Activated CD8-positive, alpha-beta memory T cell treated with anti-CD3 and anti-CD28 coated beads for 24 hours (primary cell): ENCODE results near the gene CAGE1.
"Not testable (repeated sequence)": the region's sequence is repeated elsewhere in the genome, so short reads cannot be mapped to it uniquely, and the experiment has no call there.

Source experiments
- DNase-seq: peaks from one replicate; pipeline ENCODE4 v3.0.0-alpha.2; 2020

Gene CAGE1

DNA sequence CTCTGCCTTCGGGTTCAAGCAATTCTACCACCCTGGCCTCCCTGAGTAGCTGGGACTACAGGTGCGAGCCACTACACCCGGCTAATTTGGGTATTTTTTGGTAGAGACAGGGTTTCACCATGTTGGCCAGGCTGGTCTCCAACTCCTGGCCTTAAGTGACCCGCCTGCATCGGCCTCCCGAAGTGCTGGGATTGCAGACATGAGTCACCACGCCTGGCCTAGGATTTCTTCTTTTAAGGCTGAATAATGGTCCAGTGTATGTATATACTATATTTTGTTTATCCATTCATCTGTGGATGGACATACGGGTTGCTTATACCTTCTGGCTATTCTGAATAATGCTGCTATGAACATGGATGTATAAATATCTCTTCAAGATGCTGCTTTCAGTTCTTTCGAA lies 17.2 kb upstream of the CAGE1 start:
- no peak for DNase-seq

DNA sequence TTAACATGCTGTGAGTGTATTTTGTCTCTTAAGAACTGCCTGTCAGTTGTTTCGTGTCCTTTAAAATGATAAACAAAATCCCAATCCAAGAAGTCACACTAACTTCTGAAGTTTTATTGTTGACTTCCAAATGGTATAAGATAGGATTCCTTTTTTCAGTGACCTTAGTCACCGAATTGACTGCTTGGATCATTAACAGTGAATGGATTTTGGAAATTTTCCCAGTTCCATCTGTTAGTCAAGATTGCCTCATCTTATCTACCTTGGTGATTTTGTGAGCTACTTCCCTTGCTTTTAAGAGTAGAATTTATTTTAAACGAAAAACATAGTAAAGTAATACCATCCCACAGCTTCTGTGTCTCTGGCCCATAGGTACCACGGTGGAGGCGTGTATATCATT lies 15.0 kb upstream of the CAGE1 start:
- DNase-seq: no peak

DNA sequence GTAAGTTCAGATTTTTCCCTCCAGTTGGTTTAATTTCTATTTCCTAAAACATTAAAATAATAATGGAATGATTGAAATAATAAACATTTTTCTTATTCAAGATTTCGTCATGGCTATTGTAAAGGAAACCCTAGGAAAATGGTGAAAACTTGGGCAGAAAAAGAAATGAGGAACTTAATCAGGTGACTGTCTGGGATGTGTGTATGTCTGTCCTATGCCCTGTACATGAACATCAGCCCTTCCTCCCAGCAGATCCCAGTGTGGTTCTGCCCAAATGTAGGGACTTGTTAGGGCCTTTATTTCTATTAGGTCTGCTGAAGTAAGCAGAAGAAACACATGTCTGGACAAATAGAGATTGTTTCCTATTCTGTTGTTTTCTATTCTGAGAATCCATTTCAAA lies 13.2 kb upstream of the CAGE1 start:
- DNase-seq: no peak

DNA sequence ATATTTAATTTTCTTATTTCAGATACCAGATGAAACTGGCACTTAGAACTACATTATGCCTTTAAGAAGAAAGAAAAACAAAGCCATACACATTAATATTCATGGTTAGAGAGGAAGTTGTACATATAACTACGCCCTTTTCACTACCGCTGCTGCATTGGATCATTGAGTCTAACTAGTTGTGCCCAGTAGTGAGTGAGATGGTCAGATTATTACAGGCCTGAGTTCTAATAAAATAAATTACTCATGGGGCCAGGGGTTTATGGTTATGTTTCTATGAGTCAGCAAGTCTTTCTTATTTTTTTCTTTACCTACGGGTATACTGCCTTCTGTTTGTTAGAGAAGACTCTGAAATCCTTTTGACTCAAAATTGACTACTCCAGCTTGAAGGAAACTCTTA lies 11.5 kb upstream of the CAGE1 start:
- no peak for DNase-seq

DNA sequence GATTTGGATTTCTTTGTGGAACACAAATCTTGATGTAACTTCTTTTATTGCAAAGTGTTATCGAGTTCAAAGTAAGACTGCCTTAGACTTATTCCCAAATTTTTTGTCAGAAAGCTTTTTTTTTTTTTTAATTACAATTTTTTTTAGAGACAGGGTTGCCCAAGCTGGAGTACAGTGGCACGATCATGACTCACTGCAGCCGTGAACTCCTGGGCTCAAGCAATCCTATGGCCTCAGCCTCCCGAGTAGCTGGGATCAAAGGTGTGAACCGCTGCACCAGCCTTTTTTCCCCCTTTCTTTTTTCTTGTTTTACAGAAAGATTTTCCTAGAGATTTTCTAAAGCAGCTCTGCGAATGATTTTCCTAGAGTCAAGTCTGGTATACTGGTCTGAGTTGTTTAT lies 2.9 kb upstream of the CAGE1 start:
- DNase-seq: no peak

DNA sequence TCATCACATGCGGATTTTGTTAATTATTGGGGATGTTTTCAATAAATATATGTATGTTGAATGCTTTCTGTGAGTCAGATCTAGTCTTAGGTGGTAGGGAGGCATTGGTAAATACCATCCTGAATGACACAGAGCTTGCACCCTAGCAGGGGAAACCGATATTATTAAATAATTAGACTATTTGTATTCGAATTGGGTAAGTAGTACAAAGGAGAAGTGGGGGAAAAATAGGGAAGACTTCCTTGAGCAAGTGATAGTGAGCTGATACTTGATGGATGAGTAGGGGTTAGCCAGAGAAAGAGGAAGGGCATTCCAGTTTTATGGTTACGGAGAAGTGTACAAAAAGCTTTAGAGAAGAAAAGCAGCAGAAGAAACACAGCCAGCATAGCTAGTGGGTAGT lies 1.6 kb upstream of the CAGE1 start:
- DNase-seq: no peak

DNA sequence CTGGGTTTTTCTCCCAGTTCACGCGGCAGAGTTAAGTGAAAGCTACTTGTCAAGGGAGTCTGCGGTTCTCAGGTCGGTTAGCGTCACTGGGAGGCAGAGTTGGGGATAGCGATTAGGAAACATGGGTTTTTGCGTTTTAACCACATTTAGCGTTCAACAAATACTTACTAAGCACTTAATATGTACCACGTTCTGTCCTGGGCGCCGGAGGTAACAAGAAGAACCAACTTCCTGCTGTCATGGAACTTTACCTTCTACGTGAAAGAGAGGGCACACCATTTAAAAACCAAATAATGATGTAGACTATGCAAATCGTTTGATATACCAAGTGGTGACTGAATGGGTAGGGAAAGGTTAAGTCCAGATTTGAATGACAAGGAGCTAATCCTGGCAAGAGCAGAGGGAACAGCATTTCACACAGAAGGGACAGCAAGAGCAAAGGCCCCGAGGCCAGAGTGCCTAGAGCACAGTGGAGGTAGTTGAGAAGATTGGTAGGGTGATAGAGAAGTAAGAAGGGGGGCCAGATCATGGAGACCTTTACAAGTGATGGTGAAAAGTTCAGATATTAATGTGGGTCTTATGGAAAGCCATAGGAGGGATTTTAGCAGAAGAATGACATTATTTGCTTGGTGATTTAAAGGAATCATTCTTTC lies 810 bp upstream of the CAGE1 start:
- no peak for DNase-seq

DNA sequence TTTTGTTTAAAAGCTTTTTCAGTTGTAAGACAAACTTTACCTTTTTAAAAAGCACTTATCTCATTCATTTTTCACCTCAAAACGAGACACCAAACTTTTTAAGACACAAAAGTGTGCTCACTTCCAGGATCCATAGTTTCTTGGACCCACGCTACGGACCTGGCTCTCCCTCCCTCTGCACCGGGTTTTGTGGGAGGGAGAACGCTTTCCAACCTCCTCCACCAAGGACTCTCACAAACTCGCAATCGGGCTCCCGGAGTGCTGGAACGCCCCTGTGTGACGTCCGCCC lies 436 bp downstream of the CAGE1 start:
- no peak for DNase-seq

DNA sequence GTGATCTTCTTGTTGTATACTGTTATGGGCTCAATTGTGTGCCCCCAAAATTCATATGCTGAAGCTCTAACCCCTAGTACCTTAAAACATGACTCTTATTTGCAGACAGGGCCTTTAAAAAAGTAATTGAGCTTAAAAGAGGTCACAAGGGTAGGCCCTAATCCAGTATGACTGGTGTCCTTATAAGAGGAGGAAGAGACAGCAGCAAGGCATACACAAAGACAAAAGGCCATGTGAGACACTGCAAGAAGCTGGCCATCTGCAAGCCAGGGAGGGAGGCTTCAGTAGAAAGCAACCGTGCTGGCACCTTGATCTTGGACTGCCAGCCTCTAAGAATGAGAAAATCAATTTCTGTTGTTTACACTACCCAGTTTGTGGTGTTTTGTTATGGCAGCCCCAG lies 8.4 kb downstream of the CAGE1 start:
- no peak for DNase-seq

DNA sequence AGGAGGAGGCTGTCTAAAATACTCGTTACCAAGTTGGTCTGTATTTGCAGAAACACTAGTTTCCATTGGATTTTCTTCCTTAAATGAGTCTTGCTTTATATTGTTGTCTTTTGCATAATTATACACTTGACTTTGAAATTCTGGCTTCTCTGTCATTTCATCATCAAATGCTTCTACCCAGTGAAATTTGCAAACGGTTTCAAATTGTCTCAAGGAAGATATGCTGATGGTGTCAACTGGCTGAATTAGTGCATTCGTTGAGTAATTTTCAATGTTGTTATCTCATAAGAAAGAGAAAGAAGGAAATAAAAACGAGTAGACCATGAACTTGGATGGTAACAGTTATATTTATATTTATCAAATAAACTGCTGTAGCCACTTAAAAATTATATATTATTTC lies 10.8 kb downstream of the CAGE1 start:
- DNase-seq: no peak

DNA sequence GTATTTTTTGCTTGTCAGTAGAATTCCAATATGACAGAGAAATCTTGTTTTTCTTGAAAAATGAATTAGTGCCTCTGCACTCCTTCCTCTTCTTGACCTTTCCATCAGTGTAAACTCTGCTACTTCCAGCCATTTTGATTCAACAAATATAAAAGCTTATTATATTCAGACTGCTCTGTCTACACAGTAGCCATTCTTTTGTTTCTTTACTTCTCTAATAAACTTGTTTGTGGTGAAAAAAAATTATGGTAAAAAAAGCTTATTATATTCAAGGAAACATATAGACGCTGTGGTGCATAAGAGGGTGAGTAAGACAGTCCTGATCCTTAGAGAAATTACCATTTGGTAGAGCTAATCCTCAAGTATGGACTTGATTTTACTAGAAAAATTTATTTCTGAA lies 11.6 kb downstream of the CAGE1 start:
- no peak for DNase-seq

DNA sequence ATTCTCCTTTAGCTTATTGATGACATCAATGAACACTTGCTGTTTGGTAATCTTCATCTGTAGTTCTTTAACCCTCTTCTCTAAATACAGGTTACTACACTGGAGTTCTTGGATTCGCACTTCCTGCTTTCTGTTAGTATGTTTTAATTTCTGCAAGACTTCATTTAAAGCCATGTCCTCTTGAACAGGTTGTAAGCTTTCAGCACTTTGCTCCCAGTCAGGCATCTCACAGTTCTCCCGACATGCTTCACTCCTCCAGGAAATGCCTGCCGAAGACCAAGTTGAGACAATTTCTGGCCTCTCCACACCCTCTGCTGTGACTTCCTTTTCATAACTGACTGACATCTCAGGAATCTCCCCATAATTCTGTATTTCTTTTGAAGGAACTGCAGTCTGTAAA lies 15.8 kb downstream of the CAGE1 start:
- DNase-seq: no peak

DNA sequence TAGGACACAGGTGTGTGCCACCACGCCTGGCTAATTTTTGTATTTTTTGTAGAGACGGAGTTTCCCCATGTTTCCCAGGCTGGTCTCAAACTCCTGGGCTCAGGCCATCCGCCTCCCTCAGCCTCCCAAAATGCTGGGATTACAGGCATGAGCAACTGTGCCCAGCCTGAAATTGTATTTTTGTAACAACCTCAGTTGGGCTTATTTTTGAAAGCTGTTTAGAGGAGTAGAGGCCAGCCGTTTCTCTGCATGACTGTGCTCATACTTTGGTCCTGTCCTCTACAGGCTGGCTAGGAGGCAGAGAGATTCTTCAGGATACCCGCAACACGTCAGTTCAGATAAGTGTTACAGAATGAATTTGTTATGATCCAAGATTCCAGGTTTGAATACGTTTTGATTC lies 22.1 kb downstream of the CAGE1 start:
- no peak for DNase-seq

DNA sequence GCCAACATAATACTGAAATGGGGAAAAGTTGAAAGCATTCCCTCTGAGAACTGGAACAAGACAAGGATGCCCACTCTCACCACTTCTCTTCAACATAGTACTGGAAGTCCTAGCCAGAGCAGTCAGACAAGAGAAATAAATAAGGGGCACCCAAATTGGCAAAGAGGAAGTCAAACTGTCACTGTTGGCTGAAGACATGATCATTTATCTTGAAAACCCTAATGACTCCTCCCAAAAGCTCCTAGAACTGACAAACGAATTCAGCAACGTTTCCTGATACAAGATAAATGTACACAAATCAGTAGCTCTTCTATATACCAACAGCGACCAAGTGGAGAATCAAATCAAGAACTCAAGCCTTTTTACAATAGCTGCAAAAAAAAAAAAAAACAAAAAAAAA lies 37.6 kb downstream of the CAGE1 start:
- not testable (repeated sequence) for DNase-seq

DNA sequence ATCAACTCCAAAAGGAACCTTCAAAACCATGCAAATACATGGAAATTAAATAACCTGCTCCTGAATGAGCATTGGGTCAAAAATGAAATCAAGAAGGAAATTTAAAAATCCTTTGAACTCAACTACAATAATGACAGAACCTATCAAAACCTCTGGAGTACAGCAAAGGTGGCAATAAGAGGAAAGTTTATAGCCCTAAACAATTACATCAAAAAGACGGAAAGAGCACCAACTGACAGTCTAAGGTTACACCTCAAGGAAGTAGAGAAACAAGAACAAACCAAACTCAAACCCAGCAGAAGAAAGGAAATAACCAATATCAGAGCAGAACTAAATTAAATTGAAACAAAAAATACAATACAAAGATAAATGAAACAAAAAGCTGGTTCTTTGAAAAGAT lies 39.0 kb downstream of the CAGE1 start:
- DNase-seq: not testable (repeated sequence)

DNA sequence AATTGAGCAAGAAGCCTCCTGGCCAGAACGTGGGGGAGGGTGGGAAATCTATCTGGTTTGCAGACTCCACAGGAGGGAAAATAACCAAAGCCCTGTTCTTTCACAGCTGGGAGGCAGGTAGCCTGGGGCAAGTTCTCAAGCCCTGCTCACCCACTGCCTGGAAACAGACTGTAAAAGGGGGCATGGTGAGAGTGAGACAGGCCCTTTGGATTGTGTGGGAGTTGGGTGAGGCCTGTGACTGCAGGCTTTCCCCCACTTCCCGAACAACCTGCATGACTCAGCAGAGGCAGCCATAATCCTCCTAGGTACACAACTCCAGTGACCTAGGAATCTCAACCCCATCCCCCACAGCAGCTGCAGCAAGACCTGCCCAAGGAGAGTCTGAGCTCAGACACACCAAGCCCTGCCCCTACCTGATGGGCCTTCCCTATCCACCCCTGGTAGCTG lies 42.0 kb downstream of the CAGE1 start:
- DNase-seq: not testable (repeated sequence)

DNA sequence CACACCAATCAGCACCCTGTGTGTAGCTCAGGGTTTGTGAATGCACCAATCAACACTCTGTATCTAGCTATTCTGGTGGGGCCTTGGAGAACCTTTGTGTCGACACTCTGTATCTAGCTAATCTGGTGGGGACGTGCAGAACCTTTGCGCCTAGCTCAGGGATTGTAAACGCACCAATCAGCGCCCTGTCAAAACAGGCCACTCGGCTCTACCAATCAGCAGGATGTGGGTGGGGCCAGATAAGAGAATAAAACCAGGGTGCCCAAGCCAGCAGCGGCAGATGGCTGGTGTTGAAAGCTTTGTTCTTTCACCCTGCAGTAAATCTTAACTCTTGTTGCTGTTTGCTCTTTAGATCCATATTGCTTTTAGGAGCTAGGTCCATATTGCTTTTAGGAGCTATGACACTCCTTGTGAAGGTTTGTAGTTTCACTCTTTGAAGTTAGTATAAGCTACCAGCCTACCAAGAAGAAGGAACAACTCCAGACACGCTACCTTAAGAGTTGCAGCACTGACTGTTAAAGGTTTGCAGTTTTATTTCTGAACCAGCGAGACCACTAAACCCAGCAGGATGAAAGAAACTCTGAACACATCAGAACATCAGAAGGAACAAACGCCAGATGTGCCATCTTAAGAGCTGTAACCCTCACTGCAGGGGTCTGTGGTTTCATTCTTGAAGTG lies 44.6 kb downstream of the CAGE1 start:
- DNase-seq: not testable (repeated sequence)

DNA sequence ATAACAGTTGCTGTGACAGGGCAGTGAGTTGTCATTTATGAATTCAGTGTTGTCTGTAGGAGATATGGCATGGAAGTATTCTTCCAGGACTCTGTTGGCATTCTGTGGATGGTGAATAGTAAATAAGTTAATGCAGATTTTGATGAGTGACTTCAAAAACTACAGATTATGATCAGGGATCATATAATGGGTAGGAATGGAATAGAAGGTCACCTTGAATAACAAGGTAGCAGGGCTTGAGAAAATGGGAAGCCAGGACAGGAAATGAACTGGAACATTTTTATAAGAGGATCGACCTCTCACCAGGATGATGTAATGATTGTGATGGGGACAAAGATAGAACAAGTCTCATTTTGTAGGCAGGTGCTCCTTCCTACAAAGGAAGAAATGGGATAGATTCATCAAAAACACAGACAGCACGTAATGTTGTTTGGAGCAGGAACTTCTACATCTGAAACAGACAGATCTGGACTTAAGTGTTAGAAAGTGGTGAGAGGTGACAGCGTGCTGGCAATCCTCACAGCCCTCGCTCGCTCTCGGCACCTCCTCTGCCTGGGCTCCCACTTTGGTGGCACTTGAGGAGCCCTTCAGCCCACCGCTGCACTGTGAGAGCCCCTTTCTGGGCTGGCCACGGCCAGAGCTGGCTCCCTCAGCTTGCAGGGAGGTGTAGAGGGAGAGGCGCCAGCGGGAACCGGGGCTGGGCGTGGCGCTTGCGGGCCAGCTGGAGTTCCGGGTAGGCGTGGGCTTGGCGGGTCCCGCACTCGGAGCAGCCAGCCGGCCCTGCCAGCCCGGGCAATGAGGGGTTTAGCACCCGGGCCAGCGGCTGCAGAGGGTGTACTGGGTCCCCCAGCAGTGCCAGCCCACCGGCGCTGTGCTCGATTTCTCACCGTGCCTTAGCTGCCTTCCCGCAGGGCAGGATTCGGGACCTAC lies 45.7 kb downstream of the CAGE1 start:
- no peak for DNase-seq

DNA sequence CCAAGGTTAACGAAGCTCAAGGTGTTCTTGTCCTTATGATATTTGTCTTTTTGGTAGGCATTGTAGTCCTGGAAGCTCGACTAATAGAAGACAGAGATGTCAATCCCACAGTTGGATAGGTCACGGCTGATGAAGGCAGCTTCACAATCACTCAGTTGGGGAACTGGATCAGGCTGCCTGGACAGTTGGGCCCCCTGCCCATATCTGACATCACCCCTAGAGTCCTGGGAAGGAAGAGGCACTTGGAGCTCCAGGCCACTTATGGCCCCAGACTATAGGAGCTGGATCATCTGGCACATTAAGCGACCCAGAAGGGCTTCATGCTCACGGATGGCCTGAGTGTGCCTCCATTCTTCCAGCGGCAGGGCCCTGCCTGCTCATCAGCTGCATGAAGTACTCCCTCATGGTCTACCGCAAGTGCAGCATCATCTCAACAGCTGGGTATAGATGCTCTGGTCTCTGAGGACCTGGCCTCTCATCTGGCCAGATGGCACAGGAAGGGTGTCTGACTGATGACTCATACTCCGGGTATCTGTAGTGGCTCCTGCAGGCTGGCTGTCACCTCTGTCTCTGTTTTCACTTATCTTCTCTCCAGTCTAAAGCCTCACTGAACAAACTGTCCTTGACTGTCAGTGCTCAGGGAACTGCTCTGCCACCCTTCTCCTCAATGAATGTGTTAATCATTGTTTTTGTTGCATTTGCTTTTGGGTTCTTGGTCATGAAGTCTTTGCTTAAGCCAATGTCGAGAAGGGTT lies 47.4 kb downstream of the CAGE1 start:
- DNase-seq: no peak

DNA sequence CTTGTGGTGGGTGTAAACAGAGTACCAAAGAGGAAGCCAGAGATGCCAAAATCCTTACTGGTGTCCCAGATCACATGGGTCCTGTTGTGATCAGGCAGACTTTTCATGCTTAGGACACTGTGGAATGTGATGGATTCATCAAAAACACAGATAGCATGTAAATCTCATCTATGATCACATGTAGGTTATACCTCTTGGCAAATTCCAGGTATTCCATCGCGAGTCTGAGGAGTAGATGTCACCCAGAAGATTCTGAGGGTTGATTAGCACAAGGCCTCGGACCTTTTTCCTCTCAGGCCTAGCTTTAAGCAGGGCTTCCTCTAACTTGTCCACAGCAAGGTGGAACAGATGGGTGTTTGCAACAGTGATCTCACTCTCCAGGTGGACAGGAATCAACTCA lies 48.3 kb downstream of the CAGE1 start:
- no peak for DNase-seq

DNA sequence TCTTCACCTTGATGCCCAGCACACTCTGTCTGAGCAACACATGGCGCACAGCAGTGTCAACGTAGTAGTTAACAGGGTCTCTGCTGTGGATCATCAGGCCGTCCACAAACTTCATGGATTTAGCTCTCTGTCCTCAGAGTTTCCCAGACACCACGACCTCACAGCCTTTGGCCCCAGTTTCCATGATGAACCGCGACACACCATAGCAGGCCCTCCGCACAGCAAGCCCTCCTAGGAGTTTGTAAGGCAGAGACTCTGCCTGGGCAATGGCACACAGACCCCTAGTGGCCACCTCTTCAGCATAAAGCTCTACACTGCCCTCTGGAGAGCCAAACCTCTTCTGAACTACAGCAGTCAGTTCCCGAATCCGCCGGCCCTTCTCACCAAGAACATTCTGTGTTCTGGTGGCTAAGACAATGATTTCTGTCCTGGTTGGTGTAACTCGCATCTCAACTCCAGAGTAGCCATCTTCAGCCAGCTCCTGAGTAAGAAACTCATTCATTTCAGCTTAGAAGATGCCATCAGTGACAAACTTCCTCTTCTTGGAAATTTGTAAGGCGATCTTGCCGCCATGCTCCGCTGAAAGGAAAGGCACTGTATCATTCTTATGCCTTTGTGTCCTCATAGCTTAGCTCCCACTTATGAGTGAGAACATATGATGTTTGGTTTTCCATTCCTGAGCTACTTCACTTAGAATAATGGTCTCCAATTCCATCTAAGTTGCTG lies 50.4 kb downstream of the CAGE1 start:
- not testable (repeated sequence) for DNase-seq

DNA sequence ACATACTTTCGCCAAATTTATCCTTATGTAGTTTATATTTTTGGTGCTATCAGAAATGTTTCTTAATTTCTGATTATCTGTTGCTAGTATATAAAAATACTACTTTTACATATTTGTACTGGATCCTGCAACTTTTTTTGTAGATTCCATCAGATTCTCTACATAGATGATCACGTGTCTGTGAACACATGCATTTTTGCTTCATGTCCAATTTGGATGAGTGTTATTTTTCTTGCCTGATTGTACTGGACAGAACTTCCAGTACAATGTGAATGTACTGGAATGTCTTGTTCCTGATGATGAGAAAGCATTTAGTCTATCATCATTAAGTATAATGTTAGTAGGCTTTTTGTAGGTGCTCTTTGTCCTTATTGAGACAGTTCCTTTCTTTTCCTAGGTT lies 51.5 kb downstream of the CAGE1 start:
- DNase-seq: no peak

DNA sequence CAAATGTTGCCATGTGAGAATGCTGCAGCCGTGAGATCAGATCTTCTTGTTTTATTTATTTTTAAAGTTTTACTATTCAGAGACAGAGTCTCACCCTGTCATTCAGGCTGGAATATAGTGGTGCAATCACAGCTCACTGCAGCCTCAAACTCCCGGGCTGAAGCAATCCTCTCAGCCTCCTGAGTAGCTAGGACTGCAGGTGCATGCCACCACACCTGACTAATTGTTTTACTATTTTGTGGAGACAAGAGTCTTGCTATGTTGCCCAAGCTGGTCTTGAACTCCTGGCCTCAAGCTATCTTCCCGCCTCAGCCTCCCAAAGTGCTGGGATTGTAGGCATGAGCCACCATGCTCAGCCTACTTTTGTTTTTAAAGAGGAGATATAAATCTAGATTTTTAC lies 54.0 kb downstream of the CAGE1 start:
- no peak for DNase-seq
